ENCODE results near the gene HDAC4.
"Not testable (repeated sequence)": the region's sequence is repeated elsewhere in the genome, so short reads cannot be mapped to it uniquely, and the experiment has no call there.

HDAC4 gene

DNA sequence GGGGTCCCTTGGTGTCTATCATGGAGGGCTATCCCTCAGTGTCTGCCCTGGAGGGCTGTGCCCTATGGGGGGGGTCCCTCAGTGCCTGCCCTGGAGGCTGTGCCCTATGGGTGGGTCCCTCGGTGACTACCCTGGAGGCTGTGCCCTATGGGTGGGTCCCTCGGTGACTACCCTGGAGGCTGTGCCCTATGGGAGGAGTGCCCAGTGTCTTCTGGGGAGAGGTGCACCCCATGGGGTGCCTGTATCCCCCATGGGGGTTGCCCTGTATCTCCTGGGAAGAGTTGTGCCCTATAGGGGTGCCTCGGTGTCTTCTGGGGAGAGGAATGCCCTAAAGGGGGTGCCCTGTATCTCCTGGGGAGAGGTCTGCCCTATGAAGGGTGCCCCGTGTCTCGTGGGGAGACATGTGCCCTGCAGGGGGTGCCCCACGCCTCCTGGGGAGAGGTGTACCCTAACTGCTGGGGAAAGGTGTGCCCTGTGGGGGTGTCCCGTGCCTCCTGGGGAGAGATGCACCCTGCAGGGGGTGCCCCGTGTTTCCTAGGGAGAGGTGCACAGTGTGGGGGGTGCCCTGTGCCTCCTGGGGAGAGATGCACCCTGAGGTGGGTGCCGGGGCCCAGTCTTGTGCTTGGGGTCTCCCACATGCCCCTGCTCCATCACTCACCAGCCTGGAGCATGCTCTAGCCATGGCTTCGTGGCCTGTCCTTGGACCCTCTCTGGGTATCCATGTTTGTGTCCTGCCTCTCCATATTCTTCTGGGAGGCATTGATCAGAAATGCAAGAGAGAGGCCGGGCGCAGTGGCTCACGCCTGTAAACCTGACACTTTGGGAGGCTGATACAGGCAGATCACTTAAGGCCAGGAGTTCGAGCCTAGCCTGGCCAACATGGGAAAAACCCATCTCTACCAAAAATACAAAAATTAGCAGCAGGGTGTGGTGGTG, 215.6 kb downstream of the HDAC4 start:
- no peak for DNase-seq (ENCODE audit: low spot score)

DNA sequence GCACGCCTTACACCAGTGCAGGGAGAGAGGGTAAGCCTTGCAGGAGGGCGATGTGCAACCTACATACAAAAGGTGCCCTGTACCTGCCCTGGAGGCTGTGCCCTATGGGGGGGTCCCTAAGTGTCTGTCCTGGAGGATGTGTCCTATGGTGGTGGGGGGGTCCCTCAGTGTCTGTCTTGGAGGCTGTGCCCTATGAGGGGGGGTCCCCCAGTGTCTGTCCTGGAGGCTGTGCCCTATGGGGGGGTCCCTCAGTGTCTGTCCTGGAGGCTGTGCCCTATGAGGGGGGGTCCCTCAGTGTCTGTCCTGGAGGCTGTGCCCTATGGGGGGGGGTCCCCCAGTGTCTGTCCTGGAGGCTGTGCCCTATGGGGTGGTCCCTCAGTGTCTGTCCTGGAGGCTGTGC, 216.6 kb downstream of the HDAC4 start:
- DNase-seq (ENCODE audit: low spot score), result no peak

DNA sequence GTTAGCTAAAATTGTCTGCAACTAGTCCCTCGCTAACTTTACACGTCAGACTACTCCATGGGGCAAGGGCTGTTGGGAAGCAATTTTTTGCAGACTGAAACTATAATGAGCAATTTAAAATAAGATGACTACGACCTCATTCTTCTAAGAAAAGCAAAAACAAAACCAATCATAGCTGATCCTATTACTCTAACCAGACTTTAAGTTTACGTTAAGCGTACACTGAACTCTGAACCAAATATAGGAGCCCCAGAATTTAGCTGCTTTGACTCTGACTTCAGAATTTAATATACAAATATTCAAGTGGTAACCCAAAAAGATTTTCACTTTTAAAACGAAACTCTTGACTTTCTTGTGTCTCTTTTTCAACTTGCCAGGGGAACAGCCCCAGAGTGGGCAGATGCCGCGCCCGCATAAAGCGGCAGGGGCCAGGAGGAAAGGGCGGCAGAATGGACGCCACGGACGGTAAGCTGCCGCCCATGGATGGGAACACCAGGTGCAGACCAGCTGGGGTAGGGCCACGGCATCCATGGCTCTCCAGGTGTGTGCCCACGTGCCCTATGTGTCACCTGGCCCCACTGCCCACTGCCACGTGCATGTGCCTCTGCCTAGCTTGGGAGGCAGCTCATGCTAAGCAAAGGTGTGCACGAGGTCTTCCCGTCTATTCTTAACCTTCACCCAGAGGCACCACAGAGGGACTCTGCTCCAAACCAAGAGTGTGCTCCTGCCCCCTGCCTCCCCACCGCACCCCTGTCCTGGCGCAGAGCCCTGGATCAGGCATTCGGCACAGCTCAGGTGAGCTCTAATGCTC, 217.6 kb downstream of the HDAC4 start:
- no peak for DNase-seq (ENCODE audit: low spot score)

DNA sequence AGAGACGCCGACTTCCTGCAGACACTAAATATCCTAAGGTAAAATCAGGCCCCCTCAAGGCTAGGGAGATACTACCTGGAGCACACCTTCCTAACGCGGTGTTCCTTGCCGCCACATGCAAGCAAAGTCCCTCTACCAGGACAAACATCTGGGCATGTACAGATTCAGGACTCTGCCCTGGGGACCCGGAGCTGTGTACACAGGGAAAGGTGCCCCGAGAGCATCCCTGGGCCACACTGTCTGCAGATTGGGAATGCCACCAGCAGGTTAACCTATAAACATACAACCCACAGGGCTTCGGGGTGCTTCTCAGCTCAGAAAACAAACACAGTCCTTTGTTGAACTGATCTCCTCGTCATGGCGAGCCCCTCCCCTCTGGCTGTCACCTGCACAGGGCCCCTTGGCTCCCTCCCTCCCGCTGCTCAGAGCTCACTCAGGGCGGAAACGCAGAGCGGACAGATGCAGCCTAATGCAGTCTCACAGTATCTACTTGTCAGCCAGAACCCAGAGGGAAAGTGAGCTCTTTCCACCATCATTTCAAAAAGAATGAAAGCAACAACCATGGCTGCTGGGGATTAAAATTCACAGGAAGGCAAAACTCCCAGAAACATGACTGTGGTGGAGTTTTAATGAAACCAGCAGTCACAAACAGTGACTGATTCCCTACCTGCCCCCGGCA, 218.8 kb downstream of the HDAC4 start:
- no peak for DNase-seq (ENCODE audit: low spot score)

DNA sequence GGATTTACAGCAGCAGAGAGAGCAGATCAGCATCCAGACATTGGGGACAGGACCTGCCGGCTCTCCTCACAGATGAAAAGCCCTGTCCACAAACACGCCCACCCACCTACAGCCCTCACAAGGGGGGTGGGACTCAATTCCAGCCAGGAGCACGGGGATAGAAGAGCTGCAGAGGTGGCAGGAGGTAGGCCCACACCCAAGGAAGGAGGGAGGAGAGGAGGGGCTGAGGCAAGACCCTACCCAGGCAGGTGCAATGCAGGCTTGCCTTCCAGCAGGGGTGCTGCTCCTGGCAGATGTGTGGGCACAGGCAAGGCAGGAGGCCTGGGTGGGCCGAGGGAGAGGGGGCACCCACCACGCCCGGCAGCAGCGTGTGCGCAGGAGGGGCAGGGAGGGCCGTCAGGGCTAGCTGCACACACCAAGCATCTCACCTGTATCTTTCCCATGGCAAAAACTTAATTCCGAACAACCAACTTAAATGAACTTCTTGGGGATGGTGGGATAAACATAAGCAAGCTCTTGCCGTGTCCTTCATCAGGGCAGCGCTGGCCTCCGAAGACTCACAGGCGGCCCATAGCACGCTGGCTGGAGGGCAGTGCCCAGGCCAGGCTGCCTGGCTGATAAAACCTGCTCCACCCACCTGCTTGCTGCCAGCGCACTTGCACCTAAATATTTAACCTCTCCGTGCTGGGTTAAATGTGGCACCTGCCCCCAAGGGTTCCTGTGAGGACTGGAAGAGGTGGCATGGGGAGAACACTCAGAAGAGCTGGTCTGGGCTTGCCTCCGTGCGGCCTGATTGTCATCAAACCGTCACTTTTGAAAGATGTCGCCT, 219.5 kb downstream of the HDAC4 start:
- no peak for DNase-seq (ENCODE audit: low spot score)

DNA sequence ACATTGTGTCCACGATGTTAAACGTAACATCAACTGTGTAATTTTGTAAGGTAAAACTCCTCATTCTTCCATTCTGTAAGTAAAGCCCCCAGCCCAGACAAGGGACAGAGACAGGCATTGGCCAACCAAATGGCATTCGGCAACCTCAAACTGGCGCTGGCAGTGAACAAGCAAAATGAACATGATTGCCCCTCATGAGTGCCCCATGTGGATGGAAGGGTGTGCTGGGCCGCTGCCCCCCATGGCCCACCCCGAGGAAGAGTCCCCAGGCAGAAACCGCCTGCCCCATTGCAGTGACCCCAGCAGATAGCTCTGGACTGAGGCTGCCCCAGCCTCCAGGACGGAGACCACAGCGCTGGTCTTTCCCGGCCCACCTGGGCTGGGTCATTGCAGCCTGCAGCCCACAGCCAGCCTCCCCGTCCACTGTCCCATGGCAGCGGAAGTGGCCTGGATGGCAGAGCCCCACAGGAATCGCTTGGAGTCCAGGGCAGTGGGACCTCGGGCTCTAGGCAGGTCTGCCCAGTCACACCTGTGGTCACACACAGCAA, 220.2 kb downstream of the HDAC4 start:
- no peak for DNase-seq (ENCODE audit: low spot score)

DNA sequence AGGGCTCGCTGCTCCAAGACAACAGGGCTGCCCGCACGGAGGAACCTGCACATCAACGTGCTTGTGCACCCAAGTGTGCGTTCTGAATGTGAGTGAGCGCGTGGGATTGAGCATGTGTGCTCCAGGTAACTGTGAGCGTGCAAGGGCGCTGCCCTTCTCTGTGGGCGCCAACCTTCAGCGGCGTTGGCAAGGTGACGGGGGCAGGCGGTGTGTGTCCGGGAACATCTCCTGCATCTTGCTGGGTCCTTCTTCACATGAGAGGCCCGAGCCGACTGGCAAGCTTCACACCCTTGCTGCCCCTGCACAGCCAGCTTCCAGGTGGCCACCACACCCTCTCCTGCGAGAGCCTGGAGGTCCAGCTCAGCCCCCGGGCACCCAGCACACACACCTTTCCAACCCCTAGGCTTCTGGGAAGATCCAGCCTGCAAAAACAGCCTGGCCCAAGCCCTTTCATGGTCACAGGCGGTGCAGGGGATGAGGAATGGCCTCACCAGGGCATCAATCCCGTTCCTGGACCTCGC, 220.9 kb downstream of the HDAC4 start:
- DNase-seq (ENCODE audit: low spot score), result no peak

DNA sequence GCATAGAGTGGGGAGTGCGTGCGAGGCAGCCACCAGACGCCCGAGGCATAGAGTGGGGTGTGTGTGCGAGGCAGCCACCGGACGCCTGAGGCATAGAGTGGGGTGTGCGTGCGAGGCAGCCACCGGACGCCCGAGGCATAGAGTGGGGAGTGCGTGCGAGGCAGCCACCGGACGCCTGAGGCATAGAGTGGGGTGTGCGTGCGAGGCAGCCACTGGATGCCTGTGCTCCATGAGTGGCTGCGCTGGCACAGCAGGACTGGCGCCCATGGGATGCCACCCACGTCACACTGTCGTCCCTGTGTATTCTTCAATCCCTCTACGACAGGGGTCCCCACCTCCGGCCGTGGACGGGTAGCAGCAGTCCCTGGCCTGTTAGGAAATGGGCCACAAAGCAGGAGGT, 221.9 kb downstream of the HDAC4 start:
- DNase-seq (ENCODE audit: low spot score), result no peak

DNA sequence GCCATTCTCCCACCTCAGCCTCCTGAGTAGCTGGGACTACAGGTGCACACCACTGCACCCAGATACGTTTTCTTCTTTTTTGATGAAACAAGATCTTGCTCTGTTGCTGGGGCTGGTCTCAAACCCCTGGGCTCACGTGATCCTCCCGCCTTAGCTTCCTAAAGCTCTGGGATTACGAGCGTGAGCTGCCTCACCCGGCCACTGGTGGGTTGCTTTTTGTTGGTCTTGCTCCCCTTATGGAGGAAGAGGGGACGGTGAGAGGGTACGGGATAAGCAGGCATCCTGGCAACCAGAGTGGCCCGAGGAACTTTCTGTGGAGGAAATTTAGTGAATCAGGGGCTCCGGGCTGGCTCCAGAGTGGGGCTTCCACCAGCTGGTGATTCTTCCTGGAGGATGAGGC, 222.3 kb downstream of the HDAC4 start:
- no peak for DNase-seq (ENCODE audit: low spot score)

DNA sequence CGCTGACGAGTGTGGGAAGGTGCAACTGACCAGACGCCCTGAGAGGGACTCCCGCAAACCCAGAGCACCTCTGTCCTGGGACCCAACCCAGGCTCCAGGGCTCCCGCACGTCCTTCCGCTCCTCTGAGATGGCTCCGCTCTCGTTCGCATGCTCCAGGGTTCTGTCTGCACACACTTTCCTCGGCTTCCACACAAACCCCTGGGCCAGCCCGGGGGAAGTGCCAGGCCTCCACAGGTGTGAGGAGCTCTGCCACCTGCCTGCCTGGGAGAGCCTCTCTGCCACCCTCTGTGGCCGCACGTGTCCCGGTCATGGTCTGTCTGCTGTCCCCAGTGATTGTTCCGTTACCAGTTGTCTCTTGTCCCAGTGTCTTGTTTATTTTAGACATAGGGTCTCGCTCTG, 222.9 kb downstream of the HDAC4 start:
- peak; percentile 4 for DNase-seq (ENCODE audit: low spot score)

DNA sequence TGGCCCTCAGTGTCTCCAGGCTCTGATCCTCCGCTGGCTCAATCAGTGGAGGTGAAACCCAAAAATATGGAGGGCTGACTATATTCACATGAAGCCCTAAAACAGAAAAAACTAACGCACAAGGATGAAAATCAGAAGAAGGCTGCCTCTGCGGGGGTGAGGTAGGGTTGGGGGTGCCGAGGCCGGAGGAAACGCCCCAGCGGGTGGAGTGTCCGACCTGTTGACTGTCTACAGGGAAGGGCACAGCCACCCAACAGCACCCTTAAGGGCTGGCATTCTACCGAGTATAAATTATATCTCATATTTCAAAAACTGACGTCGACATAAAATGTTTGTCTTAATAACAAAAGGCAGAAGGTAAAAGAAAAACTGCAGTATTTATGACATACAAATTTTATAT, 223.5 kb downstream of the HDAC4 start:
- no peak for DNase-seq (ENCODE audit: low spot score)

DNA sequence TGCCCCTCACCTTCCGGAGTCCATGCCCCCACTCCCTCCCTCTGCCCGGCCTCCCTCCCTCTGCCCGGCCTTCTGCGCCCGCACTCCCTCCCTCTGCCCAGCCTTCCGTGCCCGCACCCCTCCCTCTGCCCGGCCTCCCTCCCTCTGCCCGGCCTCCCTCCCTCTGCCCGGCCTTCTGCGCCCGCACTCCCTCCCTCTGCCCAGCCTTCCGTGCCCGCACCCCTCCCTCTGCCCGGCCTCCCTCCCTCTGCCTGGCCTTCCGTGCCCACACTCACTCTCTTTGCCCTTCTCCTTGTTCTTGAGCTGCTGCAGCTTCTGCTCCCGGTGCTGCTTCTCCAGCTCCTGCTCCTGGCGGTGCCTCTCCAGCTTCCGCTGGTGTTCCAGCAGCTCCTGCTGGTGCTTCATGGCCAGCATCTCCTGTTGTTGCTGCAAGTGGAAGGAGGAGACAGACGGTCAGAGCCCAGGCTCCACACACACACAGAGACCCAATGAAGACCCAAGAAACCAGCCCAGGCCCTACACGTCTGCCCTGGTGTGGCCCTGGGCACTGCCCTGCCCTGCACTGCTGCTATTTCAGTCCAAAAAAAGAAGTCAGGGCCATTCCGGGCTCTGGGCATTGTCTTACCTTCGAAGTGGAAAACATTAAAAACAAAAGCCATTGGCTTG, 224.5 kb downstream of the HDAC4 start:
- DNase-seq (ENCODE audit: low spot score), result not testable (repeated sequence)

DNA sequence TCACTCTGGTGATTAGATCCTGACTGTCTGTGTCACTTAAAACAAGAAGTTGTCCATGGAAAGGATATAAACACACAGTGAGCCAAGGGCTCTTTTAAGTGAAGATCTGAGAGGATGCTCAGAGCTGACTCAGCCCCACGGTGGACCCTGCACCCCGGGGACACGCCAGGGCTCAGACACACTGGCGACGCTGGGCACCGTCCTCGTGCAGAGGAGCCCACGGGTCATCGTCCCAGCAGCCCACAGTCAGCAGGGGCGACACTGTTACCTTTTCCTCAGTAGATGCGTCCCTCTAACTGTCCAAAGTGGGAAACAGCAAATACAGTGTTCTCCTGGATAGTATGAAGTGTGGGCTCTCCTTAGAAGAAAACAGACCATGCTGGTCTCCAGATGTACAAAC, 225.6 kb downstream of the HDAC4 start:
- DNase-seq (ENCODE audit: low spot score), result no peak

DNA sequence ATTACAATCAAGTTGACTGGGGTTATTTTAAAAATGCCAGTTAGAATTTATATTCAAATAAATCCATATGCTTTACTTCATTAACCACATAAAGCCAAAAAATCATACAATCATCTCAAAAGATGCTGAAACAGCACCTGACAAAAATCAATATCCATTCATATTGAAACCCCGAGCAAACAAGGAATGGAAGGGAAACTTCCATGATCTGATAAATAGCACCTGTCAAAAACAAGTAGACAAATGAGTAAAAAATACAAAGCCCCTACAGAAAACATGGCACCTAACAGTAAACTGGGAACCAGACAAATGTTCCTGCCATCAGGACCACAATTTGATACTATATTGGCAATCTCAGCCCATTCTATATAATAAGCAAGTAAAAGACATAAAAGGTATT, 227.5 kb downstream of the HDAC4 start:
- no peak for DNase-seq (ENCODE audit: low spot score)

DNA sequence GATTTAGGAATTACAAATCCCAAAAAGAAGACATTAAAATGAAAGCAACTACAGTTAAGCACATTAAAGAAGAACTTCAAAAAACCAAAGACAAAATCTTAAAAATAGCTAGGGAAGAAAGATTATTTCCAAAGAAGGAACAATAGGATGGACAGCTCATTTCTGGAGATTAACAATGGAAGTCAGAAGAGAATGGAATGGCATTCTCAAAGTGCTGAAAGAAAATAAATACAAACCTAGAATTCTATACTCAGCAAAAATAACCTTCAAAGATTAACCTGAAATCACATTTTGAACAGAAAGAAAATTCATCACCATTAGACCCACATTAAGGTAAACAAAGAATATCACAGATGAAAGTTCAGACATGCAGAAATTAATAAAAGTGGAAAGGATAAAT, 229.2 kb downstream of the HDAC4 start:
- no peak for DNase-seq (ENCODE audit: low spot score)

DNA sequence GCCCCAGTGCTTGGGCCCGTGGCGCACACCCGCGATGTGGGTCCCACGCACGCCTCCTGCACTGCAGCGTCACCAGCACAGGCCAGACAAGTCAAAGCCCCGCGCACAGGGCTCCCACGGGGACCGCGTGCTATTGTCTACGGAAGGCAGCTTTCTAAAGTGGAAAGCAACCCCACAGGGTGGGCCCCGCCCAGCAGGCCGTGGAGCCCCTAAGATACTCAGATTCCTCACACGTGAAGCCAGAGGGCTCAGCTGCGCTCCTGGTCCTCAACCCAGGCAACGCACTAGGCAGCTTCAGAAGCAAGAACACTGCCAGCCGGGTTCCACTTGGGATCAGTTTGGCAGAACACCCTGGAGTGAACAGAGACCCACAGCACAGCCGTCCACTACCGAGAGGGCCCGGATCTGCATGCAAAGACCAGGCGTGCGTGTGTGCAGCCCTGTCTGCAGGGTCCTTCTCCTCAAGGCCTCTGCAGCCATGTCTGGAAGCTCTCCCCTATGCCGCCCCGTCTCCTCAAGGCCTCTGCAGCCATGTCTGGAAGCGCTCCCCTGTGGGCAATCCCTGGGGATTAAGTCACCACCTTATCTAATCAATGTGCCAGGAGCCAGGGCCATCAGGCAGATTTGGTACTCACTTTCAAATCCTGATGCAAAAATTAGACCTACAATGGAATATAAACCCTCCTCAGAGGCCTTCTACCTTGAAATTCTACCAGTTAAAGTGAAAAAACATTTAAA, 231.3 kb downstream of the HDAC4 start:
- no peak for DNase-seq (ENCODE audit: low spot score)

DNA sequence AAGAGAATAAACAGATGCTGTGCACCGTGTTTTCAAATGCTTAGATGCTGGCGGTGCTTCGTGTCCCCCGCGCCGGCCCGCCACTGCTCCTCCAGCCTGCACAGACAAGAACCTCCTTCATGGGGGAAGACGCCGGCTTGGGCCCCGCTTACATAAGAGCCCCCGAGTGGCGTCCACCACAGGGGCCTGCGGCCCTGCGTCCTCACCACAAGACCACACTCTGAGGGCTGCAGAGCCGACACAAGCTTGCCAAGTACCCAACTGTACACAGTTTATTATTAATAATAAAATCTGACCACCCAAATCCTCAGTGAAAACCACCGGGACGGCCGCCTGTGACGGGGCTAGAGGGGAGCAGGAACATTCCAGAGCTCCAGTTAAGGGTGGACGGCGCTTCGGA, 232.2 kb downstream of the HDAC4 start:
- no peak for DNase-seq (ENCODE audit: low spot score)

DNA sequence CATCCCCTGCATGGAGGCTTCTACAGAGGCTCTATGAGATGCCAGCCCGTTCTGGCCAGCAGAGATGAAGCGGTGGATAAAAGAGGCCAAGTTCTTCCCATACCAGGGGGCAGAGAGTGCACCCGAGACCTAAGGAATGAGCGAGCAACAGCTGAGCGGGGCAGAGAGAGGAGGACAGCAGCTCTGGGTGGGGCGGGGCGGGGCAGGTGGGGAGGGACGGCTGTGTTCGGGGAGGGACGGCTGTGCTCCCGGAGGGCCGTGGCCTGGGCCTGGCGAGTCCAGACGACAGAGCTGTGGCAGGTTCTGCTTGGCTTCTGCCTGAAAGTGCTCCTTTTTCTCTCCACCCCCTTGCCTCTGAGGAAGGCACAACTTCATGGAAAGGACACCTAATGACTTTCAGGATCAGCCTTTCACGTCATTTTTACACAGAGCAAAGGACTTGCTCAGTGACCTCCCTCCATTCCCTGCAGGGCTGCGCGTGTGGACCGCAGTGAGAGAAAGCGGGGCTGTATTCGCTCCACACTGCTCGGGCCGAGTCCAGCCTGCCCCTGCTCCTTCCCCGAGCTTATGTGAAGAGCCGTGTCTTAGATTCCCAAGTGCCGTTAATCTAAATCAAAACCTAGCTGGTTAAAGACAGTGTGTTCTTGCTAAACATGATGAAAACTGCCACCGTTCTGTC, 232.9 kb downstream of the HDAC4 start:
- DNase-seq (ENCODE audit: low spot score), result no peak

DNA sequence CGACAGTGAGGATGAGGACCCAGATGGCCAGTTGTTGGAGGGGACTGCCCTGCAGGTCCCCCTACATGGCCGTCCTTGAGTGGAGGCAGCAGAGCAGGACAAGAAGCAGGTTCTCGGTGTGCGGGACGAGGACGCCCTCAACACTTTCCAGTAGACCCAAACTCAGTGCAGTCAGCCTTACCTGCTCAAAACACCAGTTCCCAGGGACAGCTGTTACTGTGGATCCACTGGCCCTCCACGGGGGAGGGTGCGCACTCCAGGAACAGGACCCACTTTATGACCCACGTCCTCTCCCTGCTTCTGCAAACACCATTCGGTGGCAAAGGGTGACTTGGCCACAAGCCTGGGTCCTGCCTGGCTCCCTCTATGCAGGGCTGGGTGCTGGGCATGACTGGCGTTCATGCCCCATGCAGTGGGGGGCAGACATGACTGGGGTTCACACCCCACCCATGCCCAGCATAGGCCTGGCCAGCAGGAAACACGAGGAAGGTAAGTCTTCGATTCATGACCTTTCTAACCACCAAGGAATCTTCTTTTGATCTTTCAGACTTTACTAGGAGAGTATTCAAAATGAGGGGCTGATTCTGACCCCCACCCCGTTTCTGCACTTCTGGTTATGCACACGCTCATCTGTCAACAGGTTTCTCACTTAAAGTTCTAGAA, 233.7 kb downstream of the HDAC4 start:
- no peak for DNase-seq (ENCODE audit: low spot score)
